ENCODE measurements around the gene LCLAT1. TPM values are rescaled to one million over a fixed set of nuclear protein-coding genes. Genes with fewer than 3 reads are reported as not detected.

Gene LCLAT1
- total RNA-seq, 1 donor from 2014 or later: 41.0 TPM

DNA sequence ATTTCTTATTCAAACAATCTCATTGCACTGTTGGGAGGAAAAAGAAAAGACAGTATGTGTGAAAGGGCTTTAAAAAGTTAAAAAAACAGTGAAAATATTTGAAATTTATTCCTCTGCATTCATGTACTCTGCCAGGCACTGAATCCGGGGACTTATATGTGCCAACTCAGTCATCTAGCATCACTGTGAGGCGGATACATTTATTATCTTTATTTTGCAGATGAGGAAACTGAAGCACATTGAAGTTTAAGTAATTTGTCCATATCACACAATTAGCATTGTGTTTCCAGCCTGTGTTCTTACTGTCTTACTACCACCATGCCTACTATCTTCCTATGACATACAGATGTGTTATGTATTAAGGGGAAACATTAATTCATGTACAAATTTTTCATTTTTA, 1.8 kb downstream of the LCLAT1 start:
- intact Hi-C loops (cut with micrococcal nuclease): no loop called here
- peak overlapping the region; percentile 93 for H3K4me3 ChIP-seq

DNA sequence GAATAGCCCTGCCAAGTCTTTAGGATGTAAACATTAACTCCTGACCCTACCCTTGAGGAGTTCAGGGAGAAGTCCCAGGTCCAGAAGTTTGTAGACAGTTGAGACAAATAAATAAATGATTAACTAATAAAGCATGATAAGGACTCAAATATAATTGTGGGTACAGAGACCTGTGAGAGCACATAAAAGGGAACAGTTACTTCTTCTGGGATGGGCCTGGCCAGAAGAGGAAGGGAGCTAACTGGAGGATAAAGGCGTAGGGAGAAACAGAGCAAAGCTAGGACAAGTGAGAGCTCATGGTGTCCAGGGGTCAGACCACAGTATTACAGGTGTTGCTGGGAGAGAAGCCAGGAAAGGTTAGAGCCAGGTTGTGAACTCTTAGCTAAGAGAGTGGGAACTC, 3.0 kb downstream of the LCLAT1 start:
- Histone ChIP-seq H3K4me3 (no peak overlapping the region), H3K4me1 (peaks cover 64% of the 10 kb centered on the region), H3K27me3 (ENCODE audit: low read depth) (no peaks in the 10 kb centered on the region), H3K27ac (replicated peaks) (no peak overlapping the region), H3K36me3 (no peaks in the 10 kb centered on the region), H3K9me3 (replicated peaks) (no peaks in the 10 kb centered on the region)
- intact Hi-C loops (cut with micrococcal nuclease): loop anchor here (10.0 kb wide), 1 partner anchor 255 kb away; no protein-coding TSS in a partner anchor
- TF ChIP-seq, protein P1, sequence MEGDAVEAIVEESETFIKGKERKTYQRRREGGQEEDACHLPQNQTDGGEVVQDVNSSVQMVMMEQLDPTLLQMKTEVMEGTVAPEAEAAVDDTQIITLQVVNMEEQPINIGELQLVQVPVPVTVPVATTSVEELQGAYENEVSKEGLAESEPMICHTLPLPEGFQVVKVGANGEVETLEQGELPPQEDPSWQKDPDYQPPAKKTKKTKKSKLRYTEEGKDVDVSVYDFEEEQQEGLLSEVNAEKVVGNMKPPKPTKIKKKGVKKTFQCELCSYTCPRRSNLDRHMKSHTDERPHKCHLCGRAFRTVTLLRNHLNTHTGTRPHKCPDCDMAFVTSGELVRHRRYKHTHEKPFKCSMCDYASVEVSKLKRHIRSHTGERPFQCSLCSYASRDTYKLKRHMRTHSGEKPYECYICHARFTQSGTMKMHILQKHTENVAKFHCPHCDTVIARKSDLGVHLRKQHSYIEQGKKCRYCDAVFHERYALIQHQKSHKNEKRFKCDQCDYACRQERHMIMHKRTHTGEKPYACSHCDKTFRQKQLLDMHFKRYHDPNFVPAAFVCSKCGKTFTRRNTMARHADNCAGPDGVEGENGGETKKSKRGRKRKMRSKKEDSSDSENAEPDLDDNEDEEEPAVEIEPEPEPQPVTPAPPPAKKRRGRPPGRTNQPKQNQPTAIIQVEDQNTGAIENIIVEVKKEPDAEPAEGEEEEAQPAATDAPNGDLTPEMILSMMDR (IDR thresholded peaks at IDR 0.05; ENCODE audit: borderline replicate concordance): no peak
- DNase-seq: no peak

More for the DNA sequence above, 1.8 kb downstream of the LCLAT1 start:
- H3K27me3 ChIP-seq (ENCODE audit: low read depth): no peaks in the 10 kb centered on the region
- H3K27ac ChIP-seq (replicated peaks): peak overlapping the region; percentile 87
- TF ChIP-seq, protein P1 (IDR thresholded peaks at IDR 0.05; ENCODE audit: borderline replicate concordance): no peak
- DNase-seq: no peak
- H3K9me3 ChIP-seq (replicated peaks): no peaks in the 10 kb centered on the region
- H3K36me3 ChIP-seq: no peaks in the 10 kb centered on the region
- peaks cover 53% of the 10 kb centered on the region for H3K4me1 ChIP-seq

DNA sequence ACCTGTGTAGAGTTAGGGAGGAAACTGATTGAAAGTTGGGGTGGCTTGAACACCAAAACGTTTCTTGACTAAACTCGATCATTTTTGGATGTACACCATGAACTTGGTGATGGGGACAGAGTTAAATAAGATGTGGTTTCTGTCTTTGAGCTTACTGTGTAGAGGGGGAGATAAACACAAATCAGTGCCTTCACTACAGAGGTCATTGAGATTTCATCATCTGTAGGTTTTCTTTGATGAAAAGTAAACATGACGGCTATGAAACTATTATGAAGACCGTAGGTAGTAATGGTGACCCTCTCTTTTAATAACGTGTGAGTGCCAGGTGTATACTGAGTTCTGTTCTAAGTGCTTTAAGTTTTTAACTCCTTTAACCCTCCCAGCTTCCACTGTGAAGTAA, 6.5 kb downstream of the LCLAT1 start:
- TF ChIP-seq, protein P1 (IDR thresholded peaks at IDR 0.05; ENCODE audit: borderline replicate concordance): no peak
- intact Hi-C loops (cut with micrococcal nuclease): loop anchor here (10.0 kb wide), 1 partner anchor 251 kb away; no protein-coding TSS in a partner anchor
- Histone ChIP-seq H3K36me3 (no peaks in the 10 kb centered on the region), H3K4me3 (no peak overlapping the region), H3K4me1 (peaks cover 74% of the 10 kb centered on the region), H3K27me3 (ENCODE audit: low read depth) (no peaks in the 10 kb centered on the region), H3K9me3 (replicated peaks) (no peaks in the 10 kb centered on the region), H3K27ac (replicated peaks) (peak overlapping the region; percentile 8)
- no peak for DNase-seq

DNA sequence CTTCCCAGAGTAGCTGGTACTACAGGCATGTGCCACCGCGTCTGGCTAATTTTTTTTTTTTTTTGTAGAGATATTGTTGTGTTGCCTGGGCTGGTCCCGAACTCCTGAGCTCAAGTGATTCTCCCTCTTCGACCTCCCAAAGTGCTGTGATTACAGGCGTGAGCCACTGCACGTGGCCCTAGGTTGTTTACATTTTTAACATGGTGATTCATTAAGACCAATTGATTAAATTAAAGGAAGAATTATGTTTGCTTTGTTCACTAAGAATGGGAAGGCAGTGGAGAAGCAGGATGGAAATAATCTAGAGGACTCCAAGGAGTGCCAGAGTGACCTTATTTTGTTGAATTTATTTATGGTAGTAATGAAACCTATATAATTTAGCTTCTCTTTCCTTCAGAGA, 7.5 kb downstream of the LCLAT1 start:
- peak overlapping the region; percentile 21 for H3K27ac ChIP-seq (replicated peaks)
- TF ChIP-seq, protein P1 (IDR thresholded peaks at IDR 0.05; ENCODE audit: borderline replicate concordance): no peak
- no peak for DNase-seq
- H3K27me3 ChIP-seq (ENCODE audit: low read depth): no peaks in the 10 kb centered on the region
- H3K4me1 ChIP-seq: peaks cover 75% of the 10 kb centered on the region
- no peaks in the 10 kb centered on the region for H3K9me3 ChIP-seq (replicated peaks)
- H3K36me3 ChIP-seq: no peaks in the 10 kb centered on the region
- intact Hi-C loops (cut with micrococcal nuclease): loop anchor here (10.0 kb wide), 1 partner anchor 250 kb away; no protein-coding TSS in a partner anchor
- no peak overlapping the region for H3K4me3 ChIP-seq

DNA sequence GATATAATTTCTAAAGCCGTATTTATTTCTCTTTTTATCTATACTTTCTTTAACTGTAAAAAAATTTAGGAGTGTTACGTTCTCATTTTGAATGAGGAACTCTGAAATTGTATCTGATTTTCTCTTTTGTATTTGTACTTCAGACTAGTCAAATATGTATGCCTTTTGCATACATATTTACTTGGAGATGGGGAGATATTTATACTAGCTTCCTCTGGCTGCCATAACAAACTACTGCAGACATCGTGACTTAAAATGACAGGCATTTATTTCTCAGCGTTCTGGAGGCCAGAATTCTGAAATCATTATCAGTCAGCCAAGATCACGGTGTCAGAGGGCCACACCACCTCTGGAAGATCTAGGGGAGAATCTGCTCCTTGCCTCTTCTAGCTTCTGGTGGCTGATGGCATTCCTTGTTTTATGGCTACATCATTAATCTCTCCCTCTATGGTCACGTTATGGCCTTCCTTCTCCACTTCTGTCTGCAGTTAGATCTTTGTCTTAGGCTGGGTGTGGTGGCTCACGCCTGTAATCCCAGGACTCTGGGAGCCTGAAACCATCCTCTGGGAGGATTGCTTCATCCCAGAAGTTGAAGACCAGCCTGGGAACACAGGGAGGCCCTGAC, 8.2 kb downstream of the LCLAT1 start:
- H3K4me1 ChIP-seq: peaks cover 75% of the 10 kb centered on the region
- no peak for DNase-seq
- no peak overlapping the region for H3K4me3 ChIP-seq
- H3K27ac ChIP-seq (replicated peaks): peak overlapping the region; percentile 21
- TF ChIP-seq, protein P1 (IDR thresholded peaks at IDR 0.05; ENCODE audit: borderline replicate concordance): no peak
- no peaks in the 10 kb centered on the region for H3K36me3 ChIP-seq
- intact Hi-C loops (cut with micrococcal nuclease): loop anchor here (10.0 kb wide), 1 partner anchor 250 kb away; no protein-coding TSS in a partner anchor
- no peaks in the 10 kb centered on the region for H3K9me3 ChIP-seq (replicated peaks)
- no peaks in the 10 kb centered on the region for H3K27me3 ChIP-seq (ENCODE audit: low read depth)

All from left ventricle myocardium inferior (tissue), 1 donor.